ENCODE measurements around the gene FAM13A.

FAM13A gene

DNA sequence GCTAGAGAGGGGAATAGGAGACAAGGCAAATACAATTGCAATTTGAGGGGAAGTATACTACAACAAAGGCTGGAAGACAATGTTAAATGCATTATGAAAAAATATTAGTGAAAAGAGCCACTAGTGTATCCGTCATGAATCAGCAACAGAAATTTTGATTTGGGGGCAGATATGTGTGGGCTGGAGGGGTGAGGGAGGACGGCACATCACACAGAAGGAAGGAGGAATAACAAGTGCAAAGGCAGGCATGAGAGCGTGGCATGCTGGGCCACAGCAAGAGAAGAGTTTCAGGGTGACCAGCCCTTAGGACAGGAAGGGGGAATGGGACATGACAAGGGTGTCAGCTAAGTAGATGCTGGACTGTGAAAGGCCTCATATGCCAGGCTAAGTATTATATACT lies 295.6 kb downstream of the FAM13A start:
- no peak for DNase-seq

DNA sequence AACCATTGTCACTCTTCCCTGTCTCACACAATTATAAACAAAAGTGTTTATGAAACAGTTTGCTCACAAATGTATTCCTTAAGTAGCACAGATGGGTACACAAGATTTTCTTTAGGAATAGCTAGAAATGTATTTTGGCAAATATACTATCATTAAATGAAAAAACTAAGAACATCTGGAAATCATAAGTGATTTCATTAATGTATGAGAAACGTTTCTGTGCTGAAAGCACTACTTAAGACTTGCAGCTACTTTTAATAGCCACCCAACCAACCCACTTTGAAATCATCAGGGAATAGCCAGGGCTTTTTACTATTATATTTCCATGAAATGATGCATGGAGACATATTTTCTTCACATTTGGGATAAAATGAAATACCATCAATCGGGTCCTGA lies 297.1 kb downstream of the FAM13A start:
- no peak for DNase-seq

DNA sequence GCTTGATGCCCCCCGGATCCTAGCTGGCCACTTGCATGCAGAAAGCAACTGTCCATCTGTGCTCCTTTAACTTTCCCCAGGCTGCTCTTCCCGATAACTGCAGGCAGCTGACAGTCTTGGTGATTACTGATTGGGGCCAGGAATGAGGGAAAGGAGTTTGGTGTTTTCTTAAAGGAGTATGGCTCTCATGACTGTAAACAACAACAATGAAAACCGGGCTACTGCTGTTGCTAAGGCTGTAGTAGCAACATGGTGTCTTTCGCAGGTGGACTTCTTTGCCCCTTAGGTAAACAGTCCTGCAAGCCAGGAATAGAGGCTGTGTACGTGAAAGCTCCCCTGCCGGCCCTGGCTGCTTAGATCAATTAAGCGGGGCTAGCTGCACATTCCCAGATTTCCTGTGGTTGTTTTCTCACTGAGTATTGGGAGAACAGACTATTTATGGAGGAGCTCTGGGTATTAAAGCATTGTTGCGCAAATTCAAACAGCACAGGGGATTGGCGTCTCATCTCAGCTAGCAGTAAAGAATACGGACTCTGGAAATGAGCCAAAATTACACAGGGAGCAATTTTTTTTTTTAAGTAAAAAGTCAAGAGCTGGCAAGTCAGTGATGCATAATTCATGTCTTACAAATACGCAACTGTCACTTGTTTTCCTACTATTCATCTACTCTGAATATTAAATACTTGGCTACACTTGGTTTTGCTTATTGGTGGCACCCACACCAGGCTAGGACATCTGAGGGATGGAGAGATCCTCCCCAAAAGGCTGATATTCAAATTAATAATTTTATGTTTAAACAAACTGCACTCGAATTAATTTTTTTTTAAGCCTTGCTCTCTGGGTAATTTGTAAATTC lies 297.7 kb downstream of the FAM13A start:
- no peak for DNase-seq

DNA sequence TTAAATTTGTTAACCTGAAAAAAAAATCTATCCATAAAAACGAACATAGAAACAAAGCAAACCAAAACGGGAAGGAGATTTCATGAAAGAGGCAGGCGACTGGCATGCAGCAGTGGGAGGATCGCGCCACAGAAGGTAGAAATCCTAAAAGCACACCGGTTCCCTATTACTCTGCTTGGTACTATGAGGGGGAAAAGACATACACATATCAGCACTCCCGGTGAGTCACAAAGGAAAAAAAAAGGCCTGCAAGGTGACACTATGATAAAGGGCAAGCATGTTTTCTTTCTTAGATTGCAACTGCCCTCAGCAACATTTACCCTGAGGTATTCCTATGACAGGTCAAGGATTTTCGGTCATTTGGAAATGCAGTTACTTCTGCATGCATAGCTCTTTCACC lies 298.7 kb downstream of the FAM13A start:
- no peak for DNase-seq

DNA sequence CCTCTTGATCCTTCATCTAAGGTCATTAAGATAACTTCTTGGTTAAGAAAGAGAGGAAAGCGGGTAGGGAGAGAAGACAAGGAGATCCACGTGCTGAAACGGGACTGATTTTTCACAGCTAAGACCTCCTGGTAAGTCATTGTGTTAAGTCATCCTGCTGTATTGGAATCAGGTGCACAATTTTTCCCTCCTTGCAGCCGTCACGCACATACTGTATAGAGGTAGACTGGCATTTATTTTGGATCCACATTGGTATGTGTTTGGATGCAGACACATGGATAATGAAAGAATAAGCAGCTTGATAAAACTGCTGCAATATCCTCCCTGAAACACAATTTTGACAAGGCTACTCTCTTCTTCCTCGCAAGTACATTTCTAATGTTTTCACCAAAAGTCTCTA lies 299.2 kb downstream of the FAM13A start:
- no peak for DNase-seq

DNA sequence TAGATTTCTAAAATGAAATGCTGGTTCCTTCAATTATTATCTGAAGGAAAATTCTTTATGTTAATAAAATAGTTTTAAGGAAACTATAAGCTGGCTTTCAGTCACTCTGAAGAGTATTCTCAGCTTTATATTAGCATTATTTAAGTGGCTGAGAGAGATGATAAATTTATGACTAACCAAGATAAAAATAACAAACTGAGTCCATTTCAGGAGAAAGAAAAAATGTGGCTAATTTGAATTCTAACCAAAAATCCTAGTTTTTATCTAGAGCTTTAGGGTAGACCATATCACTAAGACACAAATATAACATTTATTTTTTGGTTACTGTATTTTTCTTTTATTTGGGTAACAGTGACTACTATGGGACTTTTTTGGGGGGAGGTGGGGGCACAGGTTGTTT lies 299.9 kb downstream of the FAM13A start:
- DNase-seq: no peak

DNA sequence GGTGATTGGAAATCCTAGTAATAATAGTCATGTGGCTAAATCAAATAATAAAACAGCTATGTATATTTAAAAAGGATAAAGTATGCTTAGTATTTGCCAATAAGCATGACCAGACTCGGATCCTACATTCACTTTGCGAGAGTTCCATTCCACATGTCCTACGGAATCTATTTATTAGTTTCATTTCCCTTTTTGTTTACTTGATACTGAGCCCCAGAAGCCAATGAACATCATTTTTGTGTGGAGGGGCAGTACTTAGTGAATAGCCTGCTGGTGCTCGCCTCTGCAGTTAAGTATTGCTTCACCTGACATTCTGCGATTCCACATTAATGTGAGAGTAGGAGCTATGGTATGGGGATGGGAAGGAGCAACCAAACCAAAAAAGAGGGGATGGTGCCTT lies 300.8 kb downstream of the FAM13A start:
- DNase-seq: no peak

DNA sequence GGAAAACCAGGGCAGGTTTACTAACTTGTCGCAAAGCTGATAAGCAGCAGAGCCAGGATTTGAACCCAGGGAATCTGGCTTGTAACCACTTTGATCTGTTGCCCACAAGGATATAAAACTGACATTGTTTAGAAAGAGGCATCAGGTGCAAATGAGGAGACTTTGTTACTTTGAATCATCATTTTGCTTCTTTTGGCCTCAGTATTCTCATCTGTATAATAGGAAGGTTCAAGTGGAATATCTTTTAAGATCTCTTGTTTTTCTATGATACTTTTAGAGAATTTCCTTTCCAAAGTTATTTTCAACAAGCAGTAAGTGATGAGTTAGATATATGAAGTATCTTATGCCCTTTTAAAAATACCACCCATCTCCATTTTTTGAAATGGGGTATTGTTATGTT lies 301.5 kb downstream of the FAM13A start:
- DNase-seq: no peak

DNA sequence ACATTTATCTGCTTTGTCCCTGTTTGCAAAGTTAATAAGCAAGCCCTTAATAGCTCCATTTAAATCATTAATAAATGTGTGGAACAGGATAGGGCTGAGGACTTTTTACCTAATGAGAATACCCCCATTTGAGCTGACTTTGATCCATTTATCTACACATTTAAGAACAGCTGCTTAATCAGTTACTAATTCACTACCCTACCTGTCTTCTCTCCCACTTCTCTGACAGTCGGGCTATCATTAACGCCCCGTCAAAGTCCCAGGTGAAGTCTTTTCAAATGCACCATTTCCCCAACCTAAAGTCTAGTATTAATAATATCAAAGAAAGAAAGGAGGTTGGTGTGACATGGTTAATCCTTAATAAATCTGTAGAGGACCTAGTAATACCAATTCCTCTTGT lies 302.2 kb downstream of the FAM13A start:
- DNase-seq: no peak

DNA sequence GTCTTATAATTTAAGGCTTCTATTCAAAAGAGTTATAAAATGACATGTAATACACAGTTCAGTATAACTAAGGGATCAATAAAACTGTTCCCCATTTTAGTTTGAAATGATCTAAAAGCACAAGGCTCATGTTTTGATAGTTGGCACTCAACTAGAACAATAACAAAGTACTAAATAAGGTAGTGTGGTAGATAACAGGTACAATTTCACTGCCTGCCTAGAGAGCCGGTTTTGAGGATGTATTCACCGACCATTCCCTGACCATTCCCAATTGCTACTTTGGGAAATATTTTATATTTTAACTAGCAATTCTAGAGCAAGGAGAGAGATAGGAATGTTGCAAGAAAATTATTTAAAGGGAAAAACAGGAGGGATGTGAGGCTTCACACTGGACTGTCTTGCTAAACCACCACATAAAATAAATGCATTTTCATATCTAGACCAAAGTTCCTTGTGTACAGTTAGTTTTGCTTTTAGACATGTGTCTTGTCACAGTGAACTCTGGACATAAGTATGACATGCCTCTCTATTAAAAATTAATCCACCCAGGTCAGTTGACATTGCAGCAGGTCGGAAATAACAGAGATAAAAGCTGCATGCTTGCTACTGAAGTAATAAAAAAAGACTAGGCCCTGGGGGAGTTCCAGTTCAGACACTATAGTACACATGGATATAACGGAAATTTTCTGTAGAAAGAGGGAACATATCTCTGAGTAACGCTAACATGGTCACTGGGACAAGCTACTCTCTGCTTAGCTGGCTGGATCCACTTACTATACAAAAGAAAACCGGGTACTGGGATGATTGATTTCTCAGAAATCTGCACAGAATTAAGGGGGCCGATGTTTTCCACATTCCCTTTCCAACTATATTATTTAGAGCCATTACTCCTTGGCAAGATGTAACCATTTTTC lies 303.1 kb downstream of the FAM13A start:
- DNase-seq: no peak

DNA sequence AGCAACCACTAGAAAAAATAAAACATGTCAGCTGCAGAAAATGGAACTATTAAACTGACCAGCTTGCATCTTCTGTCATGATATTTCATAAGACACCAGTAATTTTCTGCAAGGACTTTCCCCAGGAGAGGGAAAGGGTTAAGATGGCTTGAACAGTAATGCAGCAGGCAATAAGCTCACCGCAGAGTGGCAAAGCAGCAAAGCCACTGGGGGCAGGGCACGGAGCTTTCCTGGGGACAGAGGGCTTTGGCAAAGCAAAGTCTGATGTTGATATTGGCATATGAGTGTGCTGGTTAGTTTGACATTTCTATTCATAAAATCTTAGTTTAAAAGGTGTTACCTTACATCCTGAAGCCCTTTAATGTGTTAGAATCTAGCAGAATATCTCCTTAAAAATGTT lies 304.2 kb downstream of the FAM13A start:
- no peak for DNase-seq

DNA sequence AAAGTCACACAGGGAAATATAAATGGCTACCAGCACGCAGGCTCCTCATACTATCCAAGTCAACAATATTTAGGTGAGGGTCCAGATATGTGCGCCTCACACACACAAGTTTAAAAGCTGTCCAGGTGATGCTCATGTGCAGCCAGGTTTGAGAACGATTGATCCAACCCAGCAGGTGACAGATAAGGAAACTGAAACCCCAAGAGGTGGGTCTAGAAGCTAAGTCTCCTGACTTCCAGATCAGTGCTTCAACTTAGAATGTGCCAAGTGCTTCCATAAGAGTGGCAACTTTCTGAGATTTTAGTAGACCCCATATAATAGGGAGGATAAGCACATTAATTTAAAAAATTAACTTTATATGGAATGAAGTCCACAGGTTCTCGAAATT lies 304.9 kb downstream of the FAM13A start:
- no peak for DNase-seq

DNA sequence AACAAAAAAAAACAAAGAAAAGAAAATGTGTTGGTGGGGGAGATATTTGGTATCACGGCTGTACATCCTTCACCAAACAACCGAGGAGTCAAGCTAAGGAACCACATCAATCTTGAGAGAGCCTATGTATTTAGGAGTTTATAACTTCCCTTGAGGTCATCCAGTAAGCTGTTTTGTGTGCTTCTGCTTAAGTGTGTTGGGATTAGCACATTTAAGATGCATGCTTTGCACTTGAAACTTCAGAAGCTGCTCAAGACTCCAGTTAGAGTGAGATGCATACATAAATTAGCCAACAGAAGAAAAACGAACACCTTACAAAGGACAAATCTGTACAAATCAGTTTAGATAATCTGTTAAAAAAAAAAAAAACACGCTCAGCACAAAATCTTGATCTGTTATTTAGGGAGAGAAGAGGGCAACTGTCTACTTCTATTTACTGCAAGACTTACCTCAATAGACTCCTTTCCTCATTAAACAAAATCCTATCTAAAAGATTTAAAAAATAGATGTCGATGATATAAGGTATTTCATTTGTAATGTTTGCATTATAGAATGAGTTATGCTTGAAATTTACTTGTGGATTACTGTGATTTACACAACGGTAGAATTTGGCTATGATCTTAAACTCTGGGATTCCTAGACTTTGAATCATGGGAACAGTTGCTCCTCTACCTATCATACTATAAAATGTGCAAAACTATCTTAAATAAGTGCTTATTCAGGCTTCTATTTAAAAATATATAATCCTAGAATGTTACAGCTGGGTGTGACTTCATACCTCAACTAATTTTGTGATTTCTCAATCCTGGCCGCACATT lies 305.5 kb downstream of the FAM13A start:
- no peak for DNase-seq

DNA sequence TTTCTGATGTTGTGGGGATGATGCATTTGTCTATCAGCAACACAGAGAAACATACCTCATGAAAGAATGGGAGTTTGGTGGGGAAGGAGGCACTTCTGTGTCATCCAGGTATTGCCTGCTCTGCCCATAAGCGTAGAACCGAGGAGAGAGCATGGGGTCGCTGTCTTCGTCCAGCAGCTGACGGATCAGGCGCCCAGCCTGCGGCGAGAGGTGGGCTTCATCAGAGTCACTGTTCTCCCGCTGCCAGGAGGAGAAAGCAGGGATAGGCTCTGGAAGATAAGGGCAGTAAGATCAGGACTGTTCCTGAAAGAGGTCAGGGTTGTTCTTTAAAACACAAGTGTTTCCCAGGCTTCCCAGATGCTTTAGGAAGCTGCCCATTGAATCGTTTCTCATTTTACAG lies 306.6 kb downstream of the FAM13A start:
- no peak for DNase-seq

DNA sequence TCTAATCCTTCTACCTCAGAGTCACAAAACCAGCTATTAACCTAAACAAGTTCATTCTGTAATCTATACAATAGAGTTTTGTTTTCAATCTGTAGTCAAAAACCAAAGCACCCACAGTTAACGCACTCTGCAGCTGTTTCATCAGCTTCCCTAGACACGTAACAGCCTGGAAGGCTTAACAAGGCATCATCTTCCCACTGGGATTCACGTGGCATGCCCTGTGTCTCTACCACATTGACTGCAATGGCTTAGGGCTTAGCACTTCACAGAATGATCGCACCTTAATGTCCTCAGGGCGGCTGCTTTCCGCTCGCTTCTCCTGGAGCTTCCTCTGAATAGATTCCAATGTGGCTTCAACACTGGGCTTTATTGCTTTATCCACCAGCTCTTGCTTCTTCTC lies 309.6 kb downstream of the FAM13A start:
- no peak for DNase-seq

DNA sequence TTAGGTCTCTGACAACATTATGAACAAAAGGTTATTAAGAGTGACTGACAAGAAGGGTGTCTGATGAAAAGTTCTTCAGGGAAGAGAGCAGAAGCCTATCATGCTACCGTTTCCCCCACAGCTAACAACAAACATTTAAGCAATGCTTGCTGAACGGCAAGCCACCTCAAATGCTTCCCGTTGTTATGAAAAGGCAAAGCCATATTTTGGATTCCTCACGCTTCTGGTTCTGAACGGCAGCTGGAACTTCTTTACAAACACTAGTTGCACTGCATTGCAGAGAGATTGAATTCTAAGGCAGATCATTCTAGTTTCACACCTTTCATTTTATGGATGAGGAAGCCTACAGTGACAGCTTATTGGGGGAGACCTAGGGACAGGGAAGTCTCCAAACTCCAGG lies 310.8 kb downstream of the FAM13A start:
- DNase-seq: no peak

DNA sequence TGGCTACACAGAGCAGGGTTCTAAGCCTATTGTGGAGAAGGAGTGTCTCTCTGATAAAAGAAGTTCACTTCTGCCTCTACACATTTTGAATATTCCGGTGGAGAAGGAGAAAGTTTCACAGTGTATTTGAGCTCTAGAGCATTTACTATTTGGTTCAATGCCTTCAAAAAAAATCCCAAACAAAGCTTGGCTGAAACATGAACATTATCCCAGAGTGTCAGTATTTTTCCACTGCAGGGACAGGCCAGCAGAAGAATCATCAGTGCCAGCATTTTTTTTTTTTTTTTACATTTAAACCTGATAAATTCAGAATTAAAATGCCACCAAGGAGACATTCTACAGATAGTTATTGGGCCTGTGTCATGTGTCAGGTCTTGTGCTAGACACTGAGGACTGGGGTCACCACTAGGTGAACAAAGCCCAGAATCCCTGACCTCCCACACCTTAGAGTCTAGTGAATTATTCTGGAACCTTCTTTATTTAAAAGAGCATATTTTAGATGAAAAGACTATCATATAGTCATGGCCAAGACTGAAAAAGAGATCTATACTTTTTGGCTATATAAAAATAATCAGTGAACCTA lies 311.3 kb downstream of the FAM13A start:
- no peak for DNase-seq

DNA sequence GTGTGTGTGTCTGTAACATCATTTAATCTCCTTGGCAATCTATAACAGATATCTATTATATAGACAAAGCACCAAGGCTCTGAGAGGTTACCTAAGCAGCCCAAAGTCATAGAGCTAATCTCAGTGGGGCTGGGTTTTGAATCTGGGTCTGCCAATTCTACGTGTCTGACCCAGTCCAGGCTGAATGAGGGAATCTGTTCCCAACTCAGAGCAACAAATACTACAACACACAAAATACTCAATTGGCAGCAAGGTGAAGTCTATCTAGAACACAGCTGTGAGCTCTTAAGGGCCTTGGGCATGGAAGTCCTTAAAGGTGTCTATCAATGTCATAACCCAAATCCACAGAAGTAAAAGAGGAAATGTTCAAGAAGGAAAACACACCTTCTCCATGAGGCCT lies 311.8 kb downstream of the FAM13A start:
- DNase-seq: no peak

DNA sequence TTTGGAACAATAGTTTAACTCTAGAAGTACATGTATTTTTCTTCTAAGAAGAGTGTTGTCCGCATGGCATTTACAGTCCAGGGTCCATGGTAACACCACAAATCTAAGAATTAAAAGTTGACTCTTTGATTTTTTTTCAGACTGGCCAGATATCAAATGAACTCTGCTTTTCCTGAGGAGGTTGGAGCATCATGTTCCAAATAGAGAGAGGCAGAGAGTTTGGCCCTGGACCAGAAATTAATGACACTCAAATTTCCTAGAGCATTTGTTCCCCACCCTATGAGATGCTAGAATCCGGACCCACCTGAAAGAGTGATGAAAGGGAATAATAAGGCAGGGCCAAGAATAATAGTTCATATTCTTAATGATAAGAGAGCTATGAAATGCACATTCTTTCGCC lies 312.4 kb downstream of the FAM13A start:
- DNase-seq: no peak

DNA sequence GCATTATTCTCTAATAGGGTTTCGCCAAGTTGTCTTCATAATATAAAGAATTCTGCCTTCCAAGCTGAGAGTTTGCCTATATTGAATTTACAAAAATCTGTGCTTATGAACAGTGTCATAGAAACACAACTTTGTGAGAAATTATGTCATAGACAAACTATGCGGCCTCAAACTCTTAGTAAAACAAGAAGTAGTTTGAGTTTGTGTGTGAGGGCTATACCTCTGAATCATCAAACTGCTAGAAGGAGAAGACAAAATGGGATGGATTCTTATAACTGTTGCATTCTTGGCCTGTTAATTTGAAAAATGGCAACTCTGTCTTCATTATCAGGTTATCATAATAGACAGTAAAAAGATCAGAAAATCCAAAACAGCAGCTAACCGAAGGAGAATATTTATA lies 313.3 kb downstream of the FAM13A start:
- DNase-seq: no peak

DNA sequence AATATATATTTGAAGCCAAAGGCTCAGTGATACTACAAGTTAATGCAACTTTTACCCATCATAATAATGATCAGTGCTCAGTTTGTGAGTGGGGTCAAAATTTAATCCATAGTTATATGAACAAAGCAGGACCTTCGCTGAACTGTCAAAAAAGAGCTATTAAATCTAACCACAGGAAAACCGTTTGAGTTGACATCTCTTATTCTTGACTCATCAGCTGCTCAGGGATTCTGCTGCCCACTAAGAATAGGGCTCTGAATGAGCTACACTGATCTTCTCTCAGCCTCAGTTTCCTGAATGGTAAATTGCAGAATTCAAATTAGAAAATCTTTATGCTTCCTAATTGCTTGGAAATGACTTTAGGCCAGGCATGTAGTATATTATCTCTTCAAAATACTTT lies 314.4 kb downstream of the FAM13A start:
- DNase-seq: no peak

DNA sequence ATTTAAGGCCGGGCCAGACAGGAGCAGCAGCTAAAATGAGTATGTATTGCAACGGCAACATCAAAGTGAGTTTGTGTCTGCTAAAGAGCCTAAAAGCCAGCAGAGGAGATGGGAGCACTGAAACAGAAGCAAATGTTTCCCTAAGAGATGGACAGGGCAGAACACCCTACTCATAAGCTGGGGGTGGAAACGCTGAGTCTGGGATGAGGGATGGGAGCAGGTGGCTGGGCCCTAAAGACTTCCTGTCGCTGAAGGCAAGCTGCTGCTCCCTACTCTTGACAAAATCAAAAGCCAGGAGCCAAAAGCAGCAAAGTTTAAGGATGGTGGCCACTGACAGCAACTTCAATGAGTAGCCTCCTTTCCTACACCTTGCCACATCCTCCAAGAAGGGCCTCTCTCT lies 318.8 kb downstream of the FAM13A start:
- DNase-seq: no peak
